Upper lobe of left lung (tissue), 6 donors: Measurements from ENCODE around the gene HIVEP3. TPM values are rescaled to one million over a fixed set of nuclear protein-coding genes. Genes with fewer than 3 reads are reported as not detected.

Experiments used
- ATAC-seq, 2 donors: fragments of 200-7000 bp; cut with Tn5 transposase; one replicate each; pipeline ENCODE4 v1.9.1; 2022; ENCODE audit warnings: mild to moderate bottlenecking in 2 of 2, moderate library complexity in 2 of 2; ENCODE audit not compliant: low FRiP score in 2 of 2
- DNase-seq, 2 donors: peaks; one replicate each; pipeline ENCODE4 v3.0.0-alpha.2; 2019 to 2020
- H3K27ac ChIP-seq, 4 donors: fragments of 200-600 bp; sonication (generic); one replicate each; pipeline ENCODE4 v1.5.1; 2016 to 2019
- H3K27me3 ChIP-seq, 4 donors: fragments of 200-600 bp; sonication (generic); one replicate each; pipeline ENCODE4 v1.5.1; 2017 to 2019
- H3K36me3 ChIP-seq, 4 donors: fragments of 200-600 bp; sonication (generic); one replicate each; pipeline ENCODE4 v1.5.1; 2016 to 2019
- H3K4me1 ChIP-seq, 4 donors: fragments of 200-600 bp; sonication (generic); one replicate each; pipeline ENCODE4 v1.5.1; 2018 to 2019
- H3K4me3 ChIP-seq, 4 donors: fragments of 200-600 bp; sonication (generic); one replicate each; pipeline ENCODE4 v1.5.1; 2017 to 2019; ENCODE audit warnings: mild to moderate bottlenecking in 2 of 4, moderate library complexity in 1 of 4
- H3K9me3 ChIP-seq, 4 donors: fragments of 200-600 bp; sonication (generic); one replicate each; pipeline ENCODE4 v1.5.1; 2018 to 2019
- CTCF ChIP-seq, 6 experiments: fragments of 450-650 bp in 4 of 6; fragments of 200-600 bp in 2 of 6; sonication (generic) in 2 of 6; IDR thresholded peaks; one replicate each; pipeline ENCODE4 v1.5.1; 2016 to 2019; ENCODE audit warnings: antibody characterized with exemption in 6 of 6
- EP300 ChIP-seq, 4 donors: sonication (generic); formaldehyde crosslinking; IDR thresholded peaks; one replicate each; pipeline ENCODE4 v1.5.1; 2017; ENCODE audit warnings: antibody characterized with exemption in 4 of 4, control low read depth in 2 of 4
- POLR2A ChIP-seq, 4 donors: fragments of 450-650 bp; IDR thresholded peaks; one replicate each; pipeline ENCODE4 v1.5.1; 2016 to 2017; ENCODE audit warnings: antibody characterized with exemption in 4 of 4, mild to moderate bottlenecking in 2 of 4
- POLR2AphosphoS5 ChIP-seq, 2 donors: sonication (generic); formaldehyde crosslinking; IDR thresholded peaks; one replicate each; pipeline ENCODE4 v1.5.1; 2017; ENCODE audit warnings: antibody characterized with exemption in 2 of 2
- WGBS, 2 donors: methylation state at CpG; one replicate each; pipeline ENCODE4 v1.1.5; 2017 to 2018; 5-methylcytosine and 5-hydroxymethylcytosine counted together
- total RNA-seq, 6 donors: library from RNA; depleted of rRNA in 4 of 6; stranded (reverse); fragments of >200 nt in 4 of 6; gene quantifications; one replicate each; pipeline versions ENCODE4 v1.1.0 to v1.2.1, GENCODE V29; 2016 to 2021
- donor health status: DM: no; HTN: no; CAD: no; lungs with moderate emphysema.
- donor health status: DM: no; HTN: yes; CAD: no; lungs with severe emphysema.

The HIVEP3 gene
- total RNA-seq, 6 donors from 2014 or later, result 9.7 to 23.0 (median 11.6) TPM

DNA sequence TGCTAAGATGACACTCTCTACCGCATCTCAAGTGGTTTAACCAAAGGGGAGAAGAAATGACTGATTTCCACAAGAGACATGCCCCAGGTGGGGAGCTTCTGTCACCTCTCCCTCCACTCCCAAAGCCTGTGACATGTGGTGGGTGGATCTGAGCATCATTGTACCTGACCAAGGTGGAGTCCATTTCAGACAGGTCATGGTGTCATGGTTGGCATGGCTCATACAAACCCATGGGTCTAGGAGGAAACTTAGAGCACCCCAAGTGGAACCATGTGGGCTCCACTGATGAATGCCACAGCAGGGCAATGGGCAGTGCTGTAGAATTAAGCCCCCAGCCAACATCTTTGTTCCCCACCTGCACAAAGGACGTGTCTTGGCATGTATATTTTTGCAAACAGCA is 302.7 kb downstream of the HIVEP3 start:
- DNase-seq, result no peak
- no peak overlapping the region for H3K27ac ChIP-seq
- WGBS, 2 donors, result 95 to 97% methylated on average over 2 of the region's 2 CpGs
- TF ChIP-seq EP300 (IDR thresholded peaks at IDR 0.05) (no peak), CTCF (IDR thresholded peaks at IDR 0.05) (no peak)
- no peak overlapping the region for H3K4me3 ChIP-seq
- H3K4me1 ChIP-seq, result peaks cover 21 to 36% (median 27%) of the 10 kb centered on the region in 4 donors
- no peaks in the 10 kb centered on the region for H3K36me3 ChIP-seq
- no peaks in the 10 kb centered on the region for H3K9me3 ChIP-seq
- no peaks in the 10 kb centered on the region for H3K27me3 ChIP-seq
- ATAC-seq, result no peak

DNA sequence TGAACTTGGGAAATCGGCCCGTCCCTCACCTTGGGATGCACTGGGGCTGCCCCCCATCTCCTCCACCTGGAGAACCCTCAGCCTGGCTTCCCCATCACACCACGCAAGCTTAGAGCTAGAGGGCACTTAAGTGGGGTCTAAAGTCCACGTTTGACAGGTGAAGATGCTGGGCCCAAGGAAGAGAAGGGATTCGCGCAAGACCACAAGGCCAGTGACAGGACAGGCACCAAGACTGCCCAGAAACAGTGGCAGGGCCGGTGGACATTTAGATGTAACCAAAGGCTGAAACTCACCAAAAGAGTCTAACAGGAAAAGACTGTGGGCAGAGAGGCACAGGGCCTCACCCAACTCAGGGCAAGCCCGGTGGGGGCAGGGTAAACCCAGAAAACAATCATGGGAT is 303.4 kb downstream of the HIVEP3 start:
- no peaks in the 10 kb centered on the region for H3K36me3 ChIP-seq
- H3K4me3 ChIP-seq, result no peak overlapping the region
- 90 to 94% methylated on average over 7 to 8 of the region's 8 CpGs for WGBS, 2 donors
- no peaks in the 10 kb centered on the region for H3K27me3 ChIP-seq
- peaks cover 21 to 36% (median 27%) of the 10 kb centered on the region in 4 donors for H3K4me1 ChIP-seq
- ATAC-seq, result no peak
- H3K27ac ChIP-seq, result no peak overlapping the region
- no peaks in the 10 kb centered on the region for H3K9me3 ChIP-seq
- TF ChIP-seq CTCF (IDR thresholded peaks at IDR 0.05), result no peak
- TF ChIP-seq EP300 (IDR thresholded peaks at IDR 0.05), result no peak
- TF ChIP-seq POLR2AphosphoS5 (IDR thresholded peaks at IDR 0.05), result no peak
- TF ChIP-seq POLR2A (IDR thresholded peaks at IDR 0.05), result no peak
- no peak for DNase-seq

DNA sequence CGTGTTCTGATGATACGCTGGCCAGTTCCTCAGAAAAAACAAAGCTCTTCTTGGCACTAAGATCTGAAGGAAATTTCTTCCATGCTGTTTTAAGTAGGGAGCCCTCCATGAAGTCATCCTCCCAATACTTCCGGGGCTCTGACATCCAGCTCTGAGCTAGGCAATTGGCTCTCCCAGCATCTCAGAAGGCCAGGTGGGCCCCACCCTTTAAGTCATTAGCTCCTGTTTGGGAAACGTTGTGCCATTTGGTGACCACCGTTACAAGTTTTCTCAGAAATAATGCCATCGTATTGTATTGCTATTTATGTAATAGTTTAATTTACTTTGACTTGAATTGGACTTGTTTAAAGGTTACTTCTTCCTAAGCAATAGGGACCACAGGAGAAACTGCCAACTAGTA is 303.9 kb downstream of the HIVEP3 start:
- Histone ChIP-seq H3K27ac (no peak overlapping the region), H3K36me3 (no peaks in the 10 kb centered on the region), H3K27me3 (no peaks in the 10 kb centered on the region), H3K4me3 (no peak overlapping the region), H3K4me1 (peaks cover 21 to 36% (median 27%) of the 10 kb centered on the region in 4 donors), H3K9me3 (no peaks in the 10 kb centered on the region)
- DNase-seq (no peak), ATAC-seq (no peak)
- 92 to 96% methylated on average over 6 of the region's 6 CpGs for WGBS, 2 donors
- TF ChIP-seq CTCF (IDR thresholded peaks at IDR 0.05) (no peak), POLR2A (IDR thresholded peaks at IDR 0.05) (no peak), EP300 (IDR thresholded peaks at IDR 0.05) (no peak), POLR2AphosphoS5 (IDR thresholded peaks at IDR 0.05) (no peak)

GRCh38 chr1:41613689-41614574 is 304.8 kb downstream of the HIVEP3 start:
- TF ChIP-seq POLR2AphosphoS5 (IDR thresholded peaks at IDR 0.05) (no peak), EP300 (IDR thresholded peaks at IDR 0.05) (no peak), POLR2A (IDR thresholded peaks at IDR 0.05) (no peak)
- Histone ChIP-seq H3K27me3 (no peaks in the 10 kb centered on the region), H3K4me3 (no peak overlapping the region), H3K36me3 (no peaks in the 10 kb centered on the region), H3K9me3 (no peaks in the 10 kb centered on the region), H3K27ac (no peak overlapping the region), H3K4me1 (peaks cover 20 to 34% (median 25%) of the 10 kb centered on the region in 4 donors)
- DNase-seq, result peak in 1 of 2 donors; percentile 28
- no peak for ATAC-seq
- WGBS, 2 donors, result 77 to 92% methylated on average over 10 of the region's 10 CpGs

DNA sequence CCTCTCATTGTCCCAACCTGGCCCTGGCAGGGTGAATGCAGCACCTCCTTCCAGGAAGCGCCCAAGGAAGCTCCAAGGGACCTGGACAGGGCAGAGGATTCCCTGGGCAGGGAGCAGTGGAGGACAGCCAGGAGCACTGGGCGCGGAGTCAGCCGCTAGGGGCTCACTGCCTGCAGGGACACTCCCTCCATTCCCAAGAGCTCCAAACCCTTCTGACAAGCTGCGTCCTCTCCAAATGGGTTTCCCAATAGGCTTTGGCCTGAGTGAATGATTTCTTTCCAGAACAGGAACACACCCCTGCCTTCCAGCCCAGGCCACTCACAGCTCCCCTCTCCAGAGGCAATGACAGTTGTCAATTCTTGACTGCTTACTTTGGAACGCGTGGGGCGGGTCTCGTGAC is 305.8 kb downstream of the HIVEP3 start:
- WGBS, 2 donors, result 67 to 81% methylated on average over 5 to 9 of the region's 9 CpGs
- Histone ChIP-seq H3K4me1 (peaks cover 11 to 32% (median 22%) of the 10 kb centered on the region in 4 donors), H3K9me3 (no peaks in the 10 kb centered on the region), H3K27ac (no peak overlapping the region), H3K27me3 (no peaks in the 10 kb centered on the region), H3K36me3 (no peaks in the 10 kb centered on the region), H3K4me3 (no peak overlapping the region)
- DNase-seq, result peak; percentile 43 to 78
- ATAC-seq, result peak in 1 of 2 donors; percentile 32
- TF ChIP-seq CTCF (IDR thresholded peaks at IDR 0.05), result no peak
- TF ChIP-seq POLR2AphosphoS5 (IDR thresholded peaks at IDR 0.05), result peak; percentile 12 to 34
- peak in 1 of 4 donors; percentile 56 for TF ChIP-seq EP300 (IDR thresholded peaks at IDR 0.05)
- no peak for TF ChIP-seq POLR2A (IDR thresholded peaks at IDR 0.05)
